ENCODE results near the gene TMEM164.

- no peak for TF ChIP-seq CTCF (optimal IDR thresholded peaks at IDR 0.05 in 1 of 3, IDR thresholded peaks at IDR 0.05 in 1 of 3, conservative IDR thresholded peaks at IDR 0.05 in 1 of 3; ENCODE audit: extremely low read depth in 1 of 3, insufficient read depth in 2 of 3, low read length in 3 of 3)
- TF ChIP-seq EZH2 (IDR thresholded peaks at IDR 0.05; ENCODE audit: low read length), result no peak
Measured at GRCh38 chrX:110012818-110013485, 10.0 kb downstream of the TMEM164 start.
